Activated CD8-positive, alpha-beta memory T cell treated with anti-CD3 and anti-CD28 coated beads for 24 hours (primary cell): ENCODE data around the gene CDHR2.
A peak's percentile ranks its signal among the peaks of the same experiment; 100 is the strongest.

Source experiments
- DNase-seq: peaks from one replicate; pipeline ENCODE4 v3.0.0-alpha.2; 2020

The CDHR2 gene

DNA sequence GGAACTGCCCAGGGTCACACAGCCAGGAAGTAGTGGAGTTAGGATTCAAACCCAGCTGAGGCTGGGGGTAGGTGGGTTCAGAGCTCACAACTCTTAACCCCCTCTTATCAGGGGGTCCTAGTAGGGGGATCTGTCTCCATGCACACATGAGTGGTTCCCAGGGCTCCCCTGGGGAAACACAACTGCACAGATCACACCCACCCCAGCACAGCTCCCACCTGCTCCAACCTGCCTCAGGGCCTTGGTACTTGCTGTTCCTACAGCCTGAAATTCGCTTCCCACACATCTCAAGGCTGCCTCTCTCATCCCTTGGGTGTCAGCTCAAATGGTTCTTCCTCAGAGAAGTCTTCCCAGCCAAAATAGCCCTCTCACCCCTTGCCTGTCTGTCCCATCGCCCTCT lies 76.4 kb downstream of the CDHR2 start:
- DNase-seq, result no peak

DNA sequence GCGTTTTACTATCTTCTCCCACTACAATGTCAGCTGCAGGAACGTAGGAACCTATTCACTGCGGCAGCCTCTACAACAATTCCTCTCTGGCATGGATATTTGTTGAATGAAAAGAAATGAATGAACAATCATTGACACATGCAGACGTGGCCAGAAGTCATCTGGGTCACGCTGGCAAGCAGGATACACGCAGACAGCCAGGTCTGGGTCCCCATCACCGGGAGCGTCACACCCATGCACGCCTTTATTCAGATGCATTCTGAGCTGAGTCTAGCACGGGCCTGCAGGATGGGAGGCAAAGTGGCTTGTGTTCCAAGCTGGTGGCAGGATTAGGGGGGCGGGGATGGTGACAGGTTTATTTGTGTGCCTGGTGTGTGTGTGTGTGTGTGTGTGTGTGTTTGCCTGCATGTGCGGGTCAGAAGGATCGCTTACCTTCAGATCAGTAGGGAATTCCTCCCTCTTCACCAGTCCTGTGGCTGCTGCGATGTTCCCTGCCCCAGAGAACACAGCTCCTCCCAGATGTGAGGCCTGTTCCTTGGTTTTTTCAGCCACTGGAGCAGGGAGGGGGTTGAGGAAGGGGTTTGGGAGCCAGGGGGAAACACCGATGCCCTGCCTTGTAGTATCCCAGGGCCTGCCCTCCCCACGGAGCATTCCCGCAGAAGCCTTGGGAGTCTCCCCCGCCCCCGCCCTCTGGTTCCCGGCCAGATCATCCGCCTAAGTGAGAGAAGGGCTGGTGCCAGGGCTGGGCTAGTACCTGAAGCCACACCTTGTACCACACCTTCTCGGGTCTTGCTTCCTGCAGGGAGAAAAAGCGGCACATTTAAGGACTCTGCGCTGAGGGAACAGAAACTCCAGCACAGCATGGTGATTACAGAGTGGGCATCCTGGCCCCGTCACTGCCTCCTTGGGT lies 77.1 kb downstream of the CDHR2 start:
- no peak for DNase-seq

DNA sequence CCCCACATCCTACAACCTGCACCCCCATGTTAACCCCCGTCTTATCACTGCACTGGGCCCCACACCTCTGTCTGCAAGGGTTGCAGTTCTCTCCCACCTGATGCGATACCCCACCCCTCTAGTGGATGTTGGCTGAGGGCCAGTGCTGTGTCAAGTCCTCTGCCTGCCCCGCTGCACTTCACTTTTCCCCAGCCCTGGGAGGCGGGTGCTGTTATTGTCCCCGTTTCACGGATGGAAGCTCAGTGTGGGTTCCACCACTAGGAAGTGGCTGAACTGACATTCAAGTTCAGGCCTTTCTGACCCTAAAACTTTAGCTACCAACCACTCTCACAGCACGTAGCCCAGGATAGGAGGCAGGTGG lies 77.7 kb downstream of the CDHR2 start:
- DNase-seq, result no peak

DNA sequence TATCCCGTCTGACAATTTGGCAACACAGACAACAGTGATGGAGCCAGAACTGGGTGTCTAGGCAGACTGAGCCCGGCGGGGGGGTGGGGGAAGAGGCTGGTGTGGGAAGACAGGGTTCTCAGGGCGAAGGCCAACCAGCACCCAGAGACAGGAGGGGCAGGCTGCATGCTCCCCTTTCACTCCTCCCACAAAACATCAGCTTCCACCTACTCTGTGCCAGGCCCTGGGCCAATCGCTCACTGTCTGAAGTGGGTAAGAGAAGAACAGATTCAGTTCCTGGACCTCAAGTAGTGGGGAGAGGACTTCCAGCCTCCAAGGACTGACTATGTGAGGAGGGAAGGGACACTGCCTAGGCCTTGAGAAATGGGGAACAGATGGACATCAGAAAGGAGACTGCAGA lies 78.4 kb downstream of the CDHR2 start:
- DNase-seq, result no peak

DNA sequence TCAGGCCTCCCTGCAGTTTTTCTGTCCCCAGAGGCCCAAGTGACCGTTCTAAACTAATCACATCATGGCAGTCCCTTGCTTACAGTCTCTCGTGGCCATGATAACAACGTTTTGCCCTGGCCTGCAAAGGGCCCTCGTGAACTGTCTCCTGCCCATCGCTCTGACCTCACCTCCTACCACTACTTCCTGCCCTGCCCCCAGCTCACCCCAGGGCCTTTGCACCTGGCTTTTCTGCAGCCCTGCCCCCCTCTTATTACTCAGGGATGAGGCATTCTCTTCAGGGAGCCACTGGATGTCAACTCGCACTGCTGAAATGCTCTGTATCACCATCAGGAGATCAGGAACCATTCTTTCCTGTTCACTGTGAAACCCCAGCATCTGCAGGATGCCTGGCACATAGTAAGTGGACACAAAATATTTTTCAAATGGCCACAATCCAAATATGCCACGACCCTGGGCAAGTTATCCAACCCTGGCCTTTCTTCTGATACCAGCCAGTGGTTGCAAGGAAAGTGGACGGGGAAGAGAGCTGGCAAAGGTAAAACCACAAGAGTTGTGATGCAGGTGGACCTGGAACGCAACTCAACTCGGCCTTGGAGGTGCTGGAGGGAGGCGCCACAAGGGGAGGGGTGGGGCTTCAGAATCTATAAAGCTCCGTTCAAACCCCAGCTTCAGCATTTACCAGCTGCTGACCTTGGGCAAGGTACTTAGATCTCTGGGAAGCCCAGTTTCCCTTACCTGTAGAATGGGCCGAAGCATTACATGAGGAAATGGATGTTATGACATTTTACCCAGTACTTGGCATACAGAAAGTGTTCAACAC lies 79.5 kb downstream of the CDHR2 start:
- DNase-seq, result no peak

DNA sequence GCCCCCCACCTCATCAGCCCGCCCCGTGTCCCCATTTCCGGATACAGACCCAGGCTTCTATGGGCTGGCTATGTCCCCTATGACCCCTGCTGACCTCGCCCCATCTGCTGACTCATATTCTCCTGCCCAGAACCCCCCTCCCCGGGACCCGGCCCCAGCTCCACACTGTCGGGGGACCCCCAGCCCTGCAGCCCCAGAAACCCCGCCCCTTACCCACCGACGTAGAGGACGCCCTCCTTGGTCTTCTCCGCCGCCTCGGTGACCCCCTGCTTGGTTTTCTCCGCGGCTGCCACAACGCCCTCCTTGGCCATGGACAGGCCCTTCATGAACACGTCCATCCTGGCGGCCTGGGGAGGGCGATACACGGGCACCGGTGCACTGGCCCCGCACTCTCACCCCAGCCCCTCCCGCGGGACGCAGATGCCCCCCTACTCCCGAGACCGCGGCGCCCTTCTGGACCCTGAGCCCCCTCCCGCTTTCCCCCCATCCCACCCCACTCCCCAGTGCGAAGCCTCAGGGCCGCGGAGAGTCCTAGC lies 80.2 kb downstream of the CDHR2 start:
- no peak for DNase-seq

DNA sequence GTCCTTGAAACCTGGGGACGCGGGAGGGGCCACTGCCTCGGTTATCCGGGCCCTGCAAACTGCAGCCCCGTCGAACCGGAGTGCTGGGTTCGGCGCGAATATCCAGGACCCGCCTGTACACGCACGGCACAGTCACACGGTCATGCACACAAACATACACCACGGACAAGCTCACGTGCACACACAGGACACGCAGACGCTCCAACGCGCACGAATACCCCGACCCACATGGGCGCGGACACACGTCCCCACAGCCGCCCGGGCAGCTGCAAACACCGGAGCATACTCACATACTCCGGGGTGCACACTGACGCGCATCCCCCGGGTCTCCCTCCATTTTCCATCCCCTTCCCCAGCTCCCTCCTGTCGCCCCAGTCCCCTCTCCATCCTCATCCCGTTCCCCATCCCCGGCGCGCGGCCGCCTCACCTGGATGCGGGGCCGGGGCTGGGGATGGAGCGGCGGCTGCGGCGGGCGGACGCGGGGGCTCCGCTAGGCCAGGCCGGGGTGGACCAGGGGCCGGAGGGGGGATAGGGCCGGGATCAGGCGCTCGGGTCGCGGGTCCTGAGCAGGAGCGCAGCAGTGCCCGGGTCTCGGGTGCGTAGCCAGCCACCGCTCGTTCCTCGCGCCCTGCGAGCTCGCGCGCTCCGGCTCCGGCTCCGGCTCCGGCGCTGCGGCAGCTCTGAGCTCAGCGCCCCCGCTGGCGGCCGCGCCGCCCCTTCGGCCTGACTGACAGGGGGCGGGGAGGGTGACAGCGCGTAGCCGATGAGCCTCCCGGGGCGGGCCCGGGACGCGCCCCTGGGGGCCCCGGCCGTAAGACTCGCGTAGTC lies 80.9 kb downstream of the CDHR2 start, which contains the start of the genes EIF4E1B and SNCB:
Gene EIF4E1B, plus strand, starts transcription at position 823 of the 828 bp plus-strand sequence. CDS start 12,113 bp downstream, outside the sequence.
Gene SNCB, minus strand, starts transcription at position 682 of the 828 bp plus-strand sequence. CDS start 880 bp downstream, outside the sequence.
- peak; percentile 81 for DNase-seq

DNA sequence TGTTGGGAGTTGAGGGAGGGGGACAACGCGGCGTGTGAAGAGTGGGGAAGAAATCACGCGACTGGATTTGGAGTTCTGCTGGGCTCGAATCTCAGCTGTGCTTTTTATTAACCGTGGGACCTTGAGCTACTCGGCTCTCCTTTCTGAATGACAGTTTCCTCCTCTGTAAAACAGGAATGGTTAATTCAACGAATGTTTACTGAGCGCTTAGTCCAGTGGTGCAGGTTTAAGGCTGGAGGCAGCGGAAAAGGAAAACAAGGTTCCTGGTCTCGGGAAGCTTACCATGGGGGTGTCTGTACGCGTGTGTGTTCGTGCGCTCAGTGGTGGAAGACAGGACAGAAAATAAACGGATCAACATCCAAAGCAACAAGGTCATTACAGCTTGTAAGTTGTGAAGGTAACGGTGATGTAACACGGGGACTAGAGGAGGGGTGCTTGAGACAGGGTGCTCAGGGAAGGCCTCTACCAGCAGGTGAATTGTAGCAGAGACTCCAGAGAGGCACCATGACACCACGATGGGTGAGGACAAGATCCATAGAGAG lies 81.6 kb downstream of the CDHR2 start:
- no peak for DNase-seq

DNA sequence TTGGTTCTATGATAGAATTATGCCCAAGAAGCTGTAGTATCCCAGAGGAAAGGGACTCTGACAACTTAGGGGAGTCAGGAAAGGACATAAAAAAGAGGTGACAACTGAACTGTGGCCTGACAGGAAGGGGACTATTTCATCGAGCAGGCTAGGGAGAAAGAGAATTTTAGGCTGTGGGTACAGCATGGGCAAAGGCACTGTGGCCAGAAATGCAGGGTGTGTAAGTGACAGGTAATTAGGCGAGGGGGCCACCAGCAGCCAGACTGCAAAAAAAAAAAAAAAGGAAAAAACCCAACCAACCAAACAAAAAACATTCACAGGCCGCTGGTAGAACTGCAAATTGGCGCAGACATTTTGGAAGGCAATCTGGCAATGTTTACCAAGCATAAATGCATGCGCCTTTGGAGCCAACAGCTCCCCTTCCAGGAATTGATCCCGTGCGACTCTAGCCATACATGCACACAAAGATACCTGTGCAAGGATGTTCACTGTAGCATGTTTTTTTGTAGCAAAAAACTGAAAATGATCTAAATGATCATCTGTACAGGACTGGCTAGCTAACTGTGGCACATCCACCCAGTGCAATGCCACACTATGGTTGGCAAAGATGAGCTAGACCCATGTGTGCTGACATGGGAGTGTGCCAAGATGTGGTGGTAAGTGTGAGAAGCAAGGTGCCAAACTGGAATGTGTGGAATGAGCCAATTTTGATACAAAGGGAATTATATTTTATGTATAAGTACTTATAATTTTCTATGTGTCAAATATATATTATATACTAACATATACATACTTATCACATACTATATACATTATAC lies 82.5 kb downstream of the CDHR2 start:
- DNase-seq, result no peak

DNA sequence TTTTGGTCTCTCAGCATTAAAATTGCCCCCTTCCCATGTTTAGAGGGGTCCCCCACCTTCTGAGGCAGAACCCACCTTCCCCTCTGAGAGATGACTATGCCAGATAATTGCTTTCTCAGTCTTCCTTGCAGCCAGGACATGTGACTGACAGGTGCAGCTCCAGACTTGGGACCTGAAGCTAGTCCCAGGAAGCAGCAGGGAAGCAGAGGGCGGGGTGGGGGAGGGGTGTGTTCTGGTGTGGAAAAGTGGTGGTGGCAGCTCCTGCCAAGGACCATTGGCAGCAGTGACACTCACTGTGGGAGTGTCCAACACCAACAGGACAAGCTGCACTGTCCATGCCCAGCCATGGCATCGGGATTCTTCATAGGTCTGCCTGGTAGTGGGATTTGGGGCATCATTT lies 83.6 kb downstream of the CDHR2 start:
- no peak for DNase-seq

DNA sequence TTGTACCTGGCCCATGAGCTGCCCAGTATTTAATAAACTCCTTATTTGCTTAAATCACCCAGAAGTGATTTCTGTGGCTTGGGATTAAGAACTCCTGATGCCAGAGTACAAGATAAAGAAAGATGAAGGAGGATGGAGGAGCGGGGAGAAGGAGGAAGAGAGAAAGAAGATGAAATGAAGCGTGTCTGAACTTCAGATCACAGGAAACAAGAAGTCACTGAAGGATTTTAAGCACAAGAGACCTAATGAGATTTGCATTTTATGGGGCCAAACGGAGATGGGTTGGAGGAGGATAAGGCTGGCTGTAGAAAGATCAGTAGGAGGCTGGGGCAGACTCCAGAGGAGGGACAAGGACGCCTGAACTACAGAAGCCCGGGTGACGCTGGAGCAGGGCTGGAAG lies 84.5 kb downstream of the CDHR2 start:
- DNase-seq, result no peak

DNA sequence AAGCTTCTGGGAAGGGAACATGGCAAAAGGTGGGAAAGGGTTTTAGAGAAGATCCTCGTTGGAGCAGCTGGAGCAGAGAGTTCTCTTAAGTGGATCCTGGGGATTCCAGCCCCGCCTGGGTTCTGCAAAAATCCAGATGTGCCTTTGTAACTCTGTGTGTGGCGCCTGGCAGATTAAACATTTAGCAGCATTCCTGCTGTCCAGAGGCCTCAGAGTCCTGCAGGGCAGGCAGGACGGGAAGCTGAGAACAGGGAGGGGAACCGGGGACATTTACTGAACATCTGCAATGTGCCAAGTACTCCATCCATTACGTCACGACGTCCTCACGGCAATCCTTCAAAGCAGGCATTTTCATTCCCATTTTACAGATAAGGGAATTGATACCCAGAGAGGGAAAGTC lies 87.3 kb downstream of the CDHR2 start:
- no peak for DNase-seq

DNA sequence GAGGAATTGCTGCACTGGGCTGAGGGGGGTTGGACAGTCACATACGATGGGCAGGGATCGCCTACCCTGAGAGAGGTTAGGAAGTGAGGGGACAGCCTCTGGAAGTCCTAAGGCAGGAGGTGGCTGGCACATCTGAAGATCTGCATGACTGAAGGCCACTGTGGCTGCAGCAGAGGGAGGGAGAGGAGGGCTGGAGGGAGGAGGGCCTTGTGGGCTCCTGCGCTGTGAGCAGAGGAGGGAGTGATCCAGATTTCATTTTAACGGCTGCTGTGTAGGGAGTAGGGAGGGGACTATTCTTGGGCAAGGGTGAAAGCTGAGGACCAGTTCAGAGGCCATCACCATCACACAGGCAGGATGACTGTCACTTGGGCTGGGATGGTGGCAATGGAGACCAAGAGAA lies 88.4 kb downstream of the CDHR2 start:
- DNase-seq, result no peak

DNA sequence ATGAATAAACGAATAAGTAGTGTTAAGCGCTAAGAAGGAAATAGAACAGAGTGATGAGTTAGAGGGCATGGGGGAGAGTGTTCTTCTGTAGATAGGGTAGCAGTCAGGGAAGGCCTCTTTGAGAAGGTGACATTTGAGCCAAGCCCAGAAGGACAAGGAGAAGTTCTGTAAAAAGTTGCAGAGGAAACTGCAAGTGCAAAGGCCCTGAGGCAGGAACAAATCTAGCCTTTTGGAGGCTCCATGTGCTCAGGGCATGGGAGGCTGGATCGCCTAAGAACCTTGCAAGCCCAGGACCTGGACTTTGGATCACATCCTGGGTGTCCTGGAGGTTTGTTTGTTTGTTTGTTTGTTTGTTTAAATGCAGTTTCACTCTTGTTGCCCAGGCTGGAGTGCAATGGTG lies 89.3 kb downstream of the CDHR2 start:
- no peak for DNase-seq

DNA sequence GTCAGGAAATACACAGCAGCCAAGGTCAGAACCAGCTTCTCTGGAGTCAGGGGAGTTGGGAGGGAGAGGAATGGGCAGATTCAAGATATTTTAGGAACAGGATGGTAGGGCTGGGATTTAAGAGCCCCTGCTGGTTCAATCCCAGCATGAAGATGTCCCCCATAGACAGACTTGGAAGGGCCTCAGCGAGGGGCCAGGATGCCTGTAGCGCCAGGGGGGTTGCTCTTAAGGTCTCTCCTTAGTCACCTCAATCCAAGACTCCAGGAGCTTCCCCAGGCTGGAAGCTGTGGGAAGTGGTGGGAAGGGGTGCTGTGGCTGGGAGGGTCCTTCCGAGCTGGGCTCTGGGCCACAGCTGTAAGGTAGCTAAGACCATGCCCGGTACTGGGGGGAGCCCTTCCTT lies 90.1 kb downstream of the CDHR2 start:
- DNase-seq, result no peak

DNA sequence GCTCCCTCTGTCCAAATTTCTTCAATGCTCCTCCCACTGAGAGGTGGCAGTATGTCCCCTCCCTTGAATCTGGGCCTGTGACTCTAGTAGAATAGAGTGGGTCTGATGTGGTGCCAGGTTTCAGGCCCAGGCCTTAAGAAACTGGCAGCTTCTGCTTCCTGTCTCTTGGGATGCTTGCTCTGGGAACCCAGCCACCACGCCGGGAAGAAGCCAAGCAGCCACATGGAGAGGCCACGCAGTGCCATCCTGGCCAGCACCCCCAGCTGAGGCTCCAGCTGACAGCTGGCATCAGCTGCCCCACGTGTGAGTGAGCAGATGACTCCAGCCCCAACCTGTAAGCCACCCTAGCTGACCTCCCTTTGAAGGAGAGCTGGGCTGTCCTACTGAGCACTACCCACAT lies 90.8 kb downstream of the CDHR2 start:
- DNase-seq, result no peak

DNA sequence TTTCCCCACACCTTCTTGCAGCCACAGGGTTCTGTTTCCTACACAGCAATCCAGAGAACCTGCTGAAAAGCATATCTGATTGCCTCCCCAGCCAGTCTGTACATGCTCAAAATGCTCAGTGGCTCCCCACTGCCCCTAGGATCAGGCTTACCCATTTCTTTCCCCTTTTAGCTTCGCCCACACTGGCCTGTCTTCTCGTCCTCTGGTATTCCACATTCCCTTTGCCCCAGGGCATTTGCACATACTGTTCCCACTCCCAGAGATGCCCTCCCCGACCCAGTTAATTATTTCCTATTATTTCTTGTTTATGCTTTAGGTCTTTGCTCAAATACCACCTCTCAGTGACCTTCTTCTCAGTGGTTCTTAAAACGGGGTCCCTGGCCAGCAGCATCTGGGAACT lies 91.5 kb downstream of the CDHR2 start:
- DNase-seq, result no peak

DNA sequence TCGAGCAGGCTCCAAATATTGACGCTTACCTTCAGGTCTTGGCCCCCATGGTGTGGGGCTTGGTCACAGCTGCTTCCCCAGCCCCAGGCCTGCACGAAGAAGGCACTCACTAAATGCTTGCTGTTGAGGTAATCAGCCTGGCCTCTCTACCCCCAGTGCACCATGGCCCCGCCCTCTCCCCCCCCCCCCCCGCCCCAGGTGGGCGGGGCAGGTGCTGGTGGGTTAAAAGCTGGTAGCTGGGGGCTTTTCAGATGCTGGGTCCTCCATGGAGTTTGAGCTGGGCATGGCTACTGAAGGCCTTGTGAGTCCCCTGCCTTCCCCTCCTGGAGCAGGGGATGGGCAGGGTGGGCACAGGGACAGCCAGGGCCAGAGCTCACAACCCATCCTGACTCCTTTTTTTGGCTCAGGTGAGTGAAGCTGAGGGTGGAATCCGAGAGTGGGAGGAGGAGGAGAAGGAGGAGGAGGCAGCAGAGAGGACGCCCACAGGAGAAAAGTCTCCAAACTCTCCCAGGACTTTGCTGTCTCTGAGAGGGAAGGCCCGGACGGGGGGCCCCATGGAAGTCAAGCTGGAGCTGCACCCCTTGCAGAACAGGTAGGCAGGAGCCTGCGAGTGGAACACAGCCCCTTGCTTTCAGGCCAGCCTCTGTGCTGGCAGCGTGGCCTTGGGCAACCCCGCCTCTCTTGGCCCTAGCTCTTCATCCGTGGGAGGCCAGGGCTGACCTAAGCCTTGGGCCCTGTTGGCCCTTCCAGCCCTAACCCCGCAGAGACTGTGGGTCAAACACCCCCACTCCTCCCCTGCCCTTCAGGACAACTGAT lies 93.7 kb downstream of the CDHR2 start:
- DNase-seq, result no peak

DNA sequence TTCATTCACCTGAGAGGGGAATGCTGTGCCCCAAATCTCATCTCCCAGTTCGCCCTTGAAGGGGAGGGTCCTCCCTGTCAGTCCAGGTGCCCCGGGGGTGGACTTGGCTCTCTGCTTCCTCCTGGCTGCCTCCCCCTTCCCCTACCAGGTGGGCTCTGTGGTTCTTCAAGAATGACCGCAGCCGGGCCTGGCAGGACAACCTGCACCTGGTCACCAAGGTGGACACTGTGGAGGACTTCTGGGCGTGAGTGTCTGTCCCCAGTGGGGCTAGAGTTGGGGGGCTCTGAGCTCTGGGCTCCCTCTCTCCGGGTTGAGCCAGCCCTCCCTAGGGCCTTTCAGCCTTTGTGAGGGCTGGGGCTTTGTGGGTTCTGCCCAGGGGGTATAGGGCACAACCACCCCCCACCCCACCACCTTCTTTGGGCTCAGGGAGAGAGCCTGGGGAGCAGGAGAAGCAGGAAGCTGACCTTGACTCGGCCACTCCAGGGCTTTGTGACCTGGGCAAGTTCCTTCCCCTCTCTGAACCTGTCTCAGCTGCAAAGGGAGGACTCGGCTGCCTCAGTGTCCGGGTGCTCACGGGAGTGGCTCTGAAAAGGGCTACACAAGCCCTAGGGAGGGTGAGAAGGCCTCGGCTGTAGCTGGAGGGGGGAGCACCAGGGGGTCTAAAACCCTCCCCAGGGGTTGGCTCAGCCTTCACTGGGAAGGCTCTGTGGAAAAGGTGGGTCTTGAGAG lies 94.5 kb downstream of the CDHR2 start:
- no peak for DNase-seq

DNA sequence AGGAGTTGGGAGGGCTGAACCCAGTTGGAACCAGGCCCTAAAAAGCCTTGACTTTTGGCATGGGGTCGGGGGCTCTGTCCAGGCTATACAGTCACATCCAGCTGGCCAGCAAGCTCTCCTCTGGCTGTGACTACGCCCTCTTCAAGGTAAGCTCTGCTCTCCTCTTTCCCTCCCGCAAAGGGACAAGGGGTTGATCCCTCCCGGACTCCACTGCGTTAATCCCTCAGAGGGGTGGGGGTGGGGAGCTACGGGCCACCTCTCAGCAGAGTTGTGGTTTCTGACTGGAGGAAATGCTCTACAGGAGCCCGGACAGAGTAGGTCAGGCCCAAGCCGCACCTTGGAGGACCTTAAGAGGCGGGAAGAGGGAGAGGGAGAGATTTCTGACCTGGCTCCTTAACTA lies 95.2 kb downstream of the CDHR2 start:
- no peak for DNase-seq
